ENCODE data around the gene NCAPH2.

NCAPH2 gene

GRCh38 chr22:50561401-50562358 lies 53.7 kb downstream of the NCAPH2 start:
- TF ChIP-seq EGR2 (tag by site-specific recombination; IDR thresholded peaks at IDR 0.05; ENCODE audit: low read depth) = 0 out of 2 replicates have a peak, but pooled peaks have one; percentile 9
- peak; percentile 81 for TF ChIP-seq KLF1 (tag by site-specific recombination; IDR thresholded peaks at IDR 0.05)
- TF ChIP-seq SP2 (tag by site-specific recombination; IDR thresholded peaks at IDR 0.05) = peak; percentile 40; the same call in 1 of the 2 replicates
- TF ChIP-seq ZNF416 (tag by site-specific recombination; IDR thresholded peaks at IDR 0.05) = no peak
- peak; percentile 70; the same call in 1 of the 2 replicates for TF ChIP-seq KLF8 (tag by site-specific recombination; IDR thresholded peaks at IDR 0.05)
- ChIA-PET CTCF (interaction anchor here (0.7 to 1.6 kb wide), 2 partner anchors 13 to 36 kb away, joined by 3 to 4 read pairs; partner anchors contain the start of gene SCO2), POLR2A (interaction anchor here (0.6 to 1.3 kb wide), 3 partner anchors 13 to 60 kb away, joined by 3 to 4 read pairs (median 3); no protein-coding TSS in a partner anchor)
- Histone ChIP-seq H3K27ac (ENCODE audit: extremely low read depth, low read depth, low read length) (no peak overlapping the region), H3K9me3 (ENCODE audit: control insufficient read depth, insufficient read depth, low read depth, low read length) (no peaks in the 10 kb centered on the region), H3K36me3 (ENCODE audit: control insufficient read depth in 2 of 2, insufficient read depth in 1 of 2, low read length in 2 of 2) (no peaks in the 10 kb centered on the region), H3K4me3 (ENCODE audit: low read depth, low read length) (no peak overlapping the region), H3K4me1 (ENCODE audit: control insufficient read depth, insufficient read depth, low read length) (0 out of 2 replicates have a peak, but pooled peaks cover 2% of the 10 kb centered on the region)

GRCh38 chr22:50562523-50563412 lies 54.7 kb downstream of the NCAPH2 start, which contains the start of gene SYCE3:
TSS of gene SYCE3 (minus strand) at chr22:50562919. CDS start at chr22:50556405, 6,514 bp downstream.
- 0 out of 2 replicates have a peak, but pooled peaks cover 2% of the 10 kb centered on the region for H3K4me1 ChIP-seq (ENCODE audit: control insufficient read depth, insufficient read depth, low read length)
- POLR2A ChIA-PET = interaction anchor here (0.7 to 2.8 kb wide), 17 partner anchors 9 to 291 kb away, joined by 3 to 28 read pairs (median 4); partner anchors contain the start of genes ARSA, CHKB, CPT1B and KLHDC7B
- H3K9me3 ChIP-seq (ENCODE audit: control insufficient read depth, insufficient read depth, low read depth, low read length) = no peaks in the 10 kb centered on the region
- H3K27ac ChIP-seq (ENCODE audit: extremely low read depth, low read depth, low read length) = peak within 1 kb of the TSS; percentile 40; the same call in 1 of the 2 replicates
- CTCF ChIA-PET = interaction anchor here (0.6 to 4.6 kb wide), 36 partner anchors 8 to 310 kb away, joined by 3 to 37 read pairs (median 4); partner anchors contain the start of genes CHKB, CPT1B, KLHDC7B and LMF2
- peaks cover 4 to 5% of the 10 kb centered on the region in 2 experiments for H3K36me3 ChIP-seq (ENCODE audit: control insufficient read depth in 2 of 2, insufficient read depth in 1 of 2, low read length in 2 of 2)
- peak within 1 kb of the TSS; percentile 55 for H3K4me3 ChIP-seq (ENCODE audit: low read depth, low read length)
- TF ChIP-seq SCRT1 (tag by site-specific recombination; IDR thresholded peaks at IDR 0.05; ENCODE audit: borderline replicate concordance) (peak; percentile 79; the same call in 1 of the 2 replicates), SP2 (tag by site-specific recombination; IDR thresholded peaks at IDR 0.05) (peak; percentile 96), ZNF660 (tag by site-specific recombination; IDR thresholded peaks at IDR 0.05) (no peak; the same call in 1 of the 2 replicates), RBAK (tag by site-specific recombination; IDR thresholded peaks at IDR 0.05) (no peak), ZNF341 (tag by site-specific recombination; IDR thresholded peaks at IDR 0.05; ENCODE audit: low read depth) (peak; percentile 19; the same call in 1 of the 2 replicates), SP3 (tag by site-specific recombination; IDR thresholded peaks at IDR 0.05) (peak; percentile 96), ZBTB17 (tag by site-specific recombination; IDR thresholded peaks at IDR 0.05) (peak; percentile 43; the same call in 1 of the 2 replicates), ZNF76 (tag by site-specific recombination; IDR thresholded peaks at IDR 0.05; ENCODE audit: borderline replicate concordance, low read depth) (peak; percentile 70; the same call in 1 of the 2 replicates), FEZF1 (tag by site-specific recombination; IDR thresholded peaks at IDR 0.05) (no peak), KLF7 (tag by site-specific recombination; IDR thresholded peaks at IDR 0.05; ENCODE audit: borderline replicate concordance) (peak; percentile 80), BCL11A (tag by site-specific recombination; IDR thresholded peaks at IDR 0.05; ENCODE audit: low read depth) (peak; percentile 57; the same call in 1 of the 2 replicates), KLF9 (tag by site-specific recombination; IDR thresholded peaks at IDR 0.05; ENCODE audit: low read depth) (peak; percentile 95), ZEB2 (tag by site-specific recombination; IDR thresholded peaks at IDR 0.05) (peak; percentile 76)
- TF ChIP-seq, protein P1, sequence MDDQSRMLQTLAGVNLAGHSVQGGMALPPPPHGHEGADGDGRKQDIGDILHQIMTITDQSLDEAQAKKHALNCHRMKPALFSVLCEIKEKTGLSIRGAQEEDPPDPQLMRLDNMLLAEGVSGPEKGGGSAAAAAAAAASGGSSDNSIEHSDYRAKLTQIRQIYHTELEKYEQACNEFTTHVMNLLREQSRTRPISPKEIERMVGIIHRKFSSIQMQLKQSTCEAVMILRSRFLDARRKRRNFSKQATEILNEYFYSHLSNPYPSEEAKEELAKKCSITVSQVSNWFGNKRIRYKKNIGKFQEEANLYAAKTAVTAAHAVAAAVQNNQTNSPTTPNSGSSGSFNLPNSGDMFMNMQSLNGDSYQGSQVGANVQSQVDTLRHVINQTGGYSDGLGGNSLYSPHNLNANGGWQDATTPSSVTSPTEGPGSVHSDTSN (CRISPR knock-in tag; IDR thresholded peaks at IDR 0.05) = no peak
- TF ChIP-seq, protein P2, sequence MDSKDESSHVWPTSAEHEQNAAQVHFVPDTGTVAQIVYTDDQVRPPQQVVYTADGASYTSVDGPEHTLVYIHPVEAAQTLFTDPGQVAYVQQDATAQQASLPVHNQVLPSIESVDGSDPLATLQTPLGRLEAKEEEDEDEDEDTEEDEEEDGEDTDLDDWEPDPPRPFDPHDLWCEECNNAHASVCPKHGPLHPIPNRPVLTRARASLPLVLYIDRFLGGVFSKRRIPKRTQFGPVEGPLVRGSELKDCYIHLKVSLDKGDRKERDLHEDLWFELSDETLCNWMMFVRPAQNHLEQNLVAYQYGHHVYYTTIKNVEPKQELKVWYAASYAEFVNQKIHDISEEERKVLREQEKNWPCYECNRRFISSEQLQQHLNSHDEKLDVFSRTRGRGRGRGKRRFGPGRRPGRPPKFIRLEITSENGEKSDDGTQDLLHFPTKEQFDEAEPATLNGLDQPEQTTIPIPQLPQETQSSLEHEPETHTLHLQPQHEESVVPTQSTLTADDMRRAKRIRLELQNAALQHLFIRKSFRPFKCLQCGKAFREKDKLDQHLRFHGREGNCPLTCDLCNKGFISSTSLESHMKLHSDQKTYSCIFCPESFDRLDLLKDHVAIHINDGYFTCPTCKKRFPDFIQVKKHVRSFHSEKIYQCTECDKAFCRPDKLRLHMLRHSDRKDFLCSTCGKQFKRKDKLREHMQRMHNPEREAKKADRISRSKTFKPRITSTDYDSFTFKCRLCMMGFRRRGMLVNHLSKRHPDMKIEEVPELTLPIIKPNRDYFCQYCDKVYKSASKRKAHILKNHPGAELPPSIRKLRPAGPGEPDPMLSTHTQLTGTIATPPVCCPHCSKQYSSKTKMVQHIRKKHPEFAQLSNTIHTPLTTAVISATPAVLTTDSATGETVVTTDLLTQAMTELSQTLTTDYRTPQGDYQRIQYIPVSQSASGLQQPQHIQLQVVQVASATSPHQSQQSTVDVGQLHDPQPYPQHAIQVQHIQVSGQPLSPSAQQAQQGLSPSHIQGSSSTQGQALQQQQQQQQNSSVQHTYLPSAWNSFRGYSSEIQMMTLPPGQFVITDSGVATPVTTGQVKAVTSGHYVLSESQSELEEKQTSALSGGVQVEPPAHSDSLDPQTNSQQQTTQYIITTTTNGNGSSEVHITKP (tag by site-specific recombination; IDR thresholded peaks at IDR 0.05) = peak; percentile 28; the same call in 1 of the 2 replicates
- TF ChIP-seq, protein P3, sequence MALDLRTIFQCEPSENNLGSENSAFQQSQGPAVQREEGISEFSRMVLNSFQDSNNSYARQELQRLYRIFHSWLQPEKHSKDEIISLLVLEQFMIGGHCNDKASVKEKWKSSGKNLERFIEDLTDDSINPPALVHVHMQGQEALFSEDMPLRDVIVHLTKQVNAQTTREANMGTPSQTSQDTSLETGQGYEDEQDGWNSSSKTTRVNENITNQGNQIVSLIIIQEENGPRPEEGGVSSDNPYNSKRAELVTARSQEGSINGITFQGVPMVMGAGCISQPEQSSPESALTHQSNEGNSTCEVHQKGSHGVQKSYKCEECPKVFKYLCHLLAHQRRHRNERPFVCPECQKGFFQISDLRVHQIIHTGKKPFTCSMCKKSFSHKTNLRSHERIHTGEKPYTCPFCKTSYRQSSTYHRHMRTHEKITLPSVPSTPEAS (tag by site-specific recombination; IDR thresholded peaks at IDR 0.05) = no peak
- TF ChIP-seq, protein P4, sequence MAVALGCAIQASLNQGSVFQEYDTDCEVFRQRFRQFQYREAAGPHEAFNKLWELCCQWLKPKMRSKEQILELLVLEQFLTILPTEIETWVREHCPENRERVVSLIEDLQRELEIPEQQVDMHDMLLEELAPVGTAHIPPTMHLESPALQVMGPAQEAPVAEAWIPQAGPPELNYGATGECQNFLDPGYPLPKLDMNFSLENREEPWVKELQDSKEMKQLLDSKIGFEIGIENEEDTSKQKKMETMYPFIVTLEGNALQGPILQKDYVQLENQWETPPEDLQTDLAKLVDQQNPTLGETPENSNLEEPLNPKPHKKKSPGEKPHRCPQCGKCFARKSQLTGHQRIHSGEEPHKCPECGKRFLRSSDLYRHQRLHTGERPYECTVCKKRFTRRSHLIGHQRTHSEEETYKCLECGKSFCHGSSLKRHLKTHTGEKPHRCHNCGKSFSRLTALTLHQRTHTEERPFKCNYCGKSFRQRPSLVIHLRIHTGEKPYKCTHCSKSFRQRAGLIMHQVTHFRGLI (tag by site-specific recombination; IDR thresholded peaks at IDR 0.05) = peak; percentile 75
